GM19328 (cell line): ENCODE results near the gene HOXC5.

ENCODE experiments used
- ATAC-seq: cut with Tn5 transposase; IDR thresholded peaks from one replicate; pipeline ENCODE4 v1.9.1; 2021; ENCODE audit warnings: mild to moderate bottlenecking, moderate library complexity; ENCODE audit not compliant: unreplicated experiment

The HOXC5 gene

DNA sequence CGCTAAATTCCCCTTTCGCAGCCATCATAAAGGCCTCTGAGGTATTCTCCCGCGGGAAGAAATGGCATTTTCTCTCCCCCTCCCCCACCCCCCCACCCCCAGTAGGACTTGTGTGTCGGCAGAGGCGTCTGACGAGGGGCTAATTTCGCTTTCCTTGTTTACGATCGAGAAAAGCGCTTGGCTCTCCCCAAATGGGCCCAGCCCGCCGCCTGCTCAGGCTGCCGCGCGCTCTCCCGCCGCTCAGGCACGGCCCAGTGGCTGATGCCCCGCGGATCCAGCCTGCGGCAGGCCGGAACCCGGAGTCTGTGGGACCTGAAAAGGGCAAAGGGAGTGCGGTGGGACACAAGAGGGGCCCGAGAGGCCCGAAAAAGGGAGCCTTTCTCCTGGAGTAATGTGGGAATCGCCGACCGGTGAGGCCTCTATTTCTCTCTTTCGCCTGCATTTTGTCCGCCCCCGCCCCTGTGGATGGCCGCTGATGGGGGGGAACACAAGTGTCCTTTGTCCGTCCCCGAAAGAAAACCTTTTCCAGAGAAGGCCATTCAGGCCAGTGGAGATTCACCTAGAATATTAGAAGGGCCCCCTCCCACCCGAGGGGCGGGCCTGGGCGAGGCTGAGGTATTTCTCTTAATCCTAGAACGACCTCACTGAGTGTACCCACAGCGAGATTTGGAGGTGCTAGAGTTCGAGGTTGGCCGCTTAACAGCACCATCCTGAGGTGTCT is 13.6 kb upstream of the HOXC5 start:
- no peak for ATAC-seq

DNA sequence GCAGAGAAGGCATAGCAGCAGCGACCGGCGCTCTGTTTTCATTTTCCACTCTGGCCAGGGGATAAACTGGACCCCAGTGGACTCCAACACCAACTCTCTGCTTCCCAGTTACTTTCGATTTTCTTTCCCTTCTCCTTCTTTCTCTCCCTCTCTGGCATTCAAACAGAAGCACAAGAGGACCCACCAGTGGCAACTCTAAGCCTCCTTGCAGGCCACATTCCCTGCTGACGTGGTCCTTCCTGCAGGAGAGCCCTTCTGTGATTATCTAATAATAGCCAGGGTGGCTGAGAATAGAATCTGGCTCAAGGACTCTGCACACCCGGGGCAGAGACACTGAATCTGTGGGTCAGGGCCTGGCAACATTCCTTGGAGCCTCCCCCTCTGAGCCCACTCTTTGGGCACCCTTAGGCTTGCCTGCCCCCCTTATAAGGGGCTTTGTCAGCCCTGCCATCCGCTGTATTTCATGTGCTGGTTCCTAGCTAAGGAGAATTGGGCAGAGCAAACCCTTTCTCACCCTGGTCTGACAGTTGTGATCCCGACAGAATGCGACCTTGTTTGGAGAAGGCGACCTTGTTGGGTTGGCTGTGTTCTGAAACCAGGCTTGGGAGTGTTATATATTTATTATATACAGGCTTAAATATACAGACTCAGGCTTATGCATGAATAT is 12.8 kb upstream of the HOXC5 start:
- no peak for ATAC-seq

DNA sequence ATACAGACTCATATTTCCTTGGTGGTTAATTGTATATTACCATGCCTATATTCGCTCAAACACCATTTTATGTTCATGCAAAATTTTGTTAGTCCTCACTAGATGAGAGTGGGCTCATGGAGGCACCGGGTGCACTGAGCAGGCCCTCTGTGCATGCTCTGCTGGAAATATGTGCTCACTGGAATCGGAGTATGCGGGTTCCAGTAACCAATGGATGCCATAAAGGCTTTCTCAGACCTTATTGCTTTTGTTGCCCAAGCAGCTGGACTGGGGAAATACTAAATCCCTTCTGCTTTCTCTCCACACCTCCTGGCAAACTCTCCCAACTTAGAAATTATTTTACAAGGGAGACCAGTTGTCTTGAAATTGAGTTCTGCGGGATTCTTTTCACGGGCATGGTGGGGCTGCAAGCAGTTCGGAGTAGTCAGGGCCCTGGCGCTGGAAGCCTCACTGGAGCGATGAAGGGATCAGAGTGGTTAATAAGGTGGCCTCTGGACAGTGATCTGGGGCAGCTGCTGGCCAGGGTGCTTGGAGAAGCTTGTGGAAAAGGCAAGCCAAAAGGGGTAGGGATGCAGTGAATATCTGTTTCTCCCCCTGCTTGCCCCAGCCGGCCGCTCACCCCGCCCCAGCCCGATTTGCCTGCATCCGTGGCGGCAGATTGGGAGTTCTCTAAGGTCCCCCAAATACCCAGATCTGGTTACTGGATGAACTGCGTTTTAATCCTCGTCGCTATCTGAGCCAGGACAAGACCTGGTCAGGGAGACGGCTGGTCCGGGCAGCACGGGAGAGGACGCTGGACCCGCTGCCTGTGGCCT is 12.1 kb upstream of the HOXC5 start:
- no peak for ATAC-seq

DNA sequence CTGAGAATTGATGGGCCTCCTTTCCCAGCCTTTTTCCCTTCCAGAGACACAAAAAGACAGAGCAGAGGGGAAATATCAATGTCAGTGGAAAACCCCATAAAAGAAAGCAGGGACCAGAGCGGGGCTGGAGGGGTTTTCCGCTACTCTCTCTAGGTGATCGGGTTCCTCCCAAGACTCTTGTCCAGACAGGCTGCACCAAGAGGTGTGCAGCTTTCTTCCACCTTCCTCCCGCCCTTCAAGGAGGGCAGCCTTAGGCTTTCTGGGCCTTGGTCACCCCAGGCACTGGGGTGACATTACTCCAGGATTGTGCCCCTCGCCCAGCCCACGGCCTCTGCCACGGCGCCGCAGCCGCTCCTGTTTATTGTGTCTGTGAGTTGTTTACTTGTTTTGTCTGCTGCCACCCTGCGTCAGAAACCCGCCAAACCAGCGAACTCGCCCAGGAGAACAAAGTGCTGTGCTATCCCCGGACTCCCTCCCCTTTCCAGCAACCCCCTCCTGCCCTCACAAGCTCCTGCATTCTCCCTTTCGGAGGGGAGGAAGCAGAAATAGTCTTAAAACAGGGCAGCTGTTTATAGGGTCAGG is 11.3 kb upstream of the HOXC5 start:
- ATAC-seq = no peak

DNA sequence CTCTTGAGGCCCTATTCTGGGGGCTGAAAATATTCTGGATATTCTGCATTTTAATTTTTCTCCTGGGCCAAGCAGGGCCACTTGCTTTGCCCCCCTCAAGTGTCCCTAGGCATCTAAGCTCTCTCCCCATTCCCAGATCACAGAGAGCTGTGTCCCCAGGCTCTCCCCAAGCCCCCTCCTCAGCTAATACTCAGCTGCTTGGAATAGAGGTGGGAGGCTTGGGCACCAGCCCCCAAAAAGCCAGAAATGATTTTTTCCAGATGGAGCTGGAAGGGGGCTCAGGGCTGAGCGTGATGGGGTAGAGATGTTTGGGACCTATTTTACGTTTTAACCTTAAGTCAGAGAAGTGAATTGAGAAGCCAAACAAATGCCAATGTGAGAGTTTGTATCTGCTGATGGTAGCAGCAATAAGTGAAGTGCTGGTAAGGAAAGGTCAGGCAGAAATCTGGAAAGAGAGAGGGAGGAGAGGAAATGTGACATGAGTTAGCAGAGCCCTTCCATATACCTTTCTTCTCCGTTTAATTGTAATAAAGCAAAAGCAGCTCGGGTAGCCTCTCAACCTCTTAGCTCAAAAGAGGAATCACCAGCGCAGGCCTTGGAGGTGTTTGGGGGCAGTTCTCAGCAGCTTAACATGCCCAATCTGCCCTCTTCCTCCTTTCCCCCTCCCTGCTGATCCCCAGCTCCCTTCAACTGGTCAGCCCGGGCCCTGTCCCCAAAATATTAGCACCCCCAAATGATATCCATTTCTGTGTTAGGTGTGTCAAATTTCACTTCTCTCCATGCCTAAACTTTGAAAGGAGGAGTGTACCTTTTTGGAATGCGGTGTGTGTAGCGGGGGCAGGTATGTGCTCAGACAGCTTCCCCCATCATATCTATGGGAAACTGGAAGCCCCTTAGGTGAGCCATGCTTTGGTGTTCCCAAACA is 9.6 kb upstream of the HOXC5 start:
- no peak for ATAC-seq

DNA sequence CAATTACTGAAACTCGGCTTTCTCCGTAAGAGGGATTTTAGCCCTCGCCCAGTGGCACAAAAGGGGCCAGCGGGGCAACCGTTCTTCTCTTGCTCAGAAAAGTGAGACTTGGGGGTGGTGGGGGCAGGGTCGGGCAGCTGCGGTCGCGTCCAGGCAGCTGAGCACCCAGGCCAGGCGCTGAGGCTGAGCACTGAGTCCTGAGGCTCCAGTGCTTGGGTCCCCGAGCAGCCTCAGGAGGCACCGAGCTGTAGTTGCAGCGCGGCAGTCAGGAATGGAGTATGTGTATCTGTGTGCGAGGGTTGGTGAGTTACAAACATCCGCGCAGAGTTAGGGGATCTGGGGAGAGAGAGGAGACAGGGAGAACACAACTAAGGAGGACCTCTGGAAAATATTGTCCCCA is 8.7 kb upstream of the HOXC5 start:
- ATAC-seq = no peak

DNA sequence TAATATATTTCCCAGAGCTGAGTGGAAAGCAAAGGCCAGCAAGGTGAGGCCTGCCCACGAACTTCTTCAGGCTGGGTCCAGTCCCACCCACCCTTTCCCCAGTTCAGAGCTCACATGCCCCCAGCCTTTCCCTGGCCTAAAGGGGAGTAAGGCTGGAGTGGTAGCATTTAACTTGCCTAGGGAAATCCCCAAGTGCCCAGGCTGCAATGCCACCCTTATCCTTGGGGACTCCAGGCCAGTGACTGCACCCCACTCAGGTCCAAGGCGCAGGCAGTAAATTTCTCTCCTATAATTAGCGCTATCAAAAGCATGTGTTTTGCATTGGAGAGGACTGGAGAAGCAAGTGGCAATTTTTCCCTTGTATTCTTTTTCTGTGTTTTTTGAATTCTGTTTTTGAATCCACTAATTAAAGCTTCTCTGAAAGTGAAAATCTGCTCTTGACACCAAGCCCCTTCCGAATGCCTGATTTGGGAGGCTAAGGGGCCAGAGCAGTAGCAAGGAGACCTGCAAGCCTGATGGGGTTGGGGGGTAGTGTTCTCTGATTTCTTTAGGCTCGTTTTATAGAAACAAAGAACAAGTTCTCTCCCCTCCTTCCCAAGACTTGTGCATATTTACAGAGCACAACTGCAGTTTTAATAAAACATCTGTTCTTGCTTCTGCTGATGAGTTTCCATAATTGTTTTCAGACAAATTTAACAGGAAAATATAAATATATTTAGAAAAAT is 8.1 kb upstream of the HOXC5 start:
- no peak for ATAC-seq

DNA sequence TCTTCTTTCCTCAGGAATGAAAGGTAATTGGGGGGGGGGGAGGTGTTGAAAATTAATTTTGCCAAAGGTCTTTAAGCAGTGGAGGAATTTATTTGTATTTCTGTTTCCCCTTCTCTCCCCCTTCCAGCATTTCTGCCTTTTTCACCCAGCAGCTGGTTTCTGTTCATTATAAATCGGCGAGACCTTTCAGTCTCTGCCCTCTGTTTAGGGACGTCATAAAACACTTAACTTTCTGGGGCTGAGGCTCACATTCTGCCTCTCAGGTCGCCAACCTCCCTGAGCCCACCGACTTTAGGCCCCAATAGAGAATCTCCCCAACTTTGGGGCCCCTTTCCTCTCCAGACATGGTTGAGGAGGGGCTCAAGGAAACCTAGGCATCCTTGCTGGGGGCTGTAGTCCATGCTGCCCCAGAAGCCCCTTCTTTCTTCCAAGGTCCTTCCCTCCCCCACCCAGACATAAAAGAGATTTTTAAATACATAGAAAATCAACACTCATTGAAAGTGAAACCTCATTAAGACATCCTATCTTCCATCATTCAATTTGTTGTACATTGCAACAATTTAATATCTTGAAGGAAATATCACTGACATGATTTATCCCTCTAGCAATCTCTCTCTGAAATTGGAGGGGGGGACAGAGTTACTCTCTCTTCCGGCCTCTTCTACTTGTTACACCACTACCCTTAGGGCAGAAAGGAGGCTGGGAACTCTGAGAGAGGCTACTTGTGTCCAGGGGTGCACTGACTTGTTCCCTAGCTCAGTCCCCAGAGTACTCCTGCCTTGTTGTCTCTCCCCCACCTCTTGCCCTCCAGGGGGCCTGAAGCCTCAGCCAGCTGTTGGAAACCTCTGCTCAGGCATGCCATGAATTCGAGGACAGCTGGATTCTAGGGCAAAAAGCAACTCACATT is 7.1 kb upstream of the HOXC5 start:
- ATAC-seq = no peak

DNA sequence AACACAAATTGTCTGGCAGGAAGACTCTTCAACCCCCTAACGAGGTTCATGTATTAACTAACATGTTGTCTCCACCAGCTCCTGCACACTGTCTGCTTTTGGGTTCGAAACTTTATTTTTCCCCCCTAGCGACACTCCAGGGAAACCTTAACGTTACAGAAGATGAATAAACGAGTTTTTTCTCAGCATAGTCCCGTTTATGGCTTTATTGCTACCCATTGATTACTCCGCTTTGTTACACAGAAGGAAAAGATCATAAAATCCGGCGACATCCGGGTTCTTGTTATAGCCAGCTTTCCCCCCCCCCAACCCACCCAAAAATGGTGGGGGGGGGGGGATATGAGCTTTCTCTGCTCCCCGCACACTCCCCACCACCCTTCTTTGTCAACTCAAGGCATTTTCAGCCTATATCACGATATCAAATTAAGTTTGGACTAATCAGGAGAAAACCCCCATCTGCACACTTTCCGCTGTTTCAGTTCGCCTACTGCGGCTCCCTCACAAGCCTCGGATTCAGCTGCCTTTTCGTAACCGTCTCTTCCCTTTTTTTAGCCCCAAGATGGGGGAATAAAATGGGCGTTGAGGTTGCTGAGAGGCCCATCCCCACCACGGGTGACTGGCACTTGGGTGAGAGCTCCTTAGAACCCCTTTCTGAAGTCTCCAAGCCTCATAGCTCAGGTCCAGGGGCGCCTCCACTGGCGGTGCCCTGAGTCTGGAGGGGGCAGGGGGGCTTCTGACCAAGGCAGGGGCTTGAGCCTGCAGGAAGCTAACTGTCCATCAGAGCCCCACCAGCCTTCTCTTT is 6.0 kb upstream of the HOXC5 start:
- no peak for ATAC-seq

DNA sequence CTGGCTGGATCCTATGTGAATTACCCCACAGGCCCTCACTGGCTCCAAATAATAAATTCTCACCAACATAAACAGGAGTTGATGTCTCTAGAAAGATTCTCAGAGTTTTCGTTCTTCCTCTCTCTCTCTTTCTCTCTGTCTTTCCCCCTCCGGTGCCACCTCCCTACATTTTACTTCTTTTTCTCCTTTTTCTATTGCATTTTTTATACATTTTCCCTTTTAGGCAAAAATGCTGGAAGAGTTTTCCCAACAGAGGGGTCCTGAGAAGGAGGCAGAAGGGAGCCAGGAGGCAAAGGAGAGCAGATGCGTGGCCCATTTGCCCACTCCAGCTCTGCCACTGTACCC is 5.4 kb upstream of the HOXC5 start:
- no peak for ATAC-seq

DNA sequence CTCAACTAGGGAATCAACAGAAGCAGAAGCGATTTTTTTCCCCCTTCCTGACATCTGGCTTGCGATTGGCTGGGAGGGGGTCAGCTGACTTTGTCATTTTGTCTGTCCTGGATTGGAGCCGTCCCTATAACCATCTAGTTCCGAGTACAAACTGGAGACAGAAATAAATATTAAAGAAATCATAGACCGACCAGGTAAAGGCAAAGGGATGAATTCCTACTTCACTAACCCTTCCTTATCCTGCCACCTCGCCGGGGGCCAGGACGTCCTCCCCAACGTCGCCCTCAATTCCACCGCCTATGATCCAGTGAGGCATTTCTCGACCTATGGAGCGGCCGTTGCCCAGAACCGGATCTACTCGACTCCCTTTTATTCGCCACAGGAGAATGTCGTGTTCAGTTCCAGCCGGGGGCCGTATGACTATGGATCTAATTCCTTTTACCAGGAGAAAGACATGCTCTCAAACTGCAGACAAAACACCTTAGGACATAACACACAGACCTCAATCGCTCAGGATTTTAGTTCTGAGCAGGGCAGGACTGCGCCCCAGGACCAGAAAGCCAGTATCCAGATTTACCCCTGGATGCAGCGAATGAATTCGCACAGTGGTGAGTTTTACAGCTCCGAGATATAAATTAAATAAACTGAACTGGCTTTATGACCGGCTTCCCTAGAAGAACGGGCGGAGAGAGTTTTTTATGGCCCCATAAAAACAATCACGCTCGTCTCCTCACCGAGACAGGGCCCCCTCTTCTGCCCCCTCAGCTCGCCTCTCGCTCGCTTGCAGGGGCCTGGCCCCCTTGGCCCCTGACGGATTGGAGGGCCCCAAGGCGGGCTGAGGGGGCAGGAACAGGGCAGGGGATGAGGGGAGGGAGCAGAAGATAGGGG is 4.3 kb upstream of the HOXC5 start, which contains the start of gene HOXC6:
HOXC6 (plus strand) TSS at position 127 of the 888 bp plus-strand sequence; CDS start at position 209, 82 bp downstream.
- no peak for ATAC-seq

DNA sequence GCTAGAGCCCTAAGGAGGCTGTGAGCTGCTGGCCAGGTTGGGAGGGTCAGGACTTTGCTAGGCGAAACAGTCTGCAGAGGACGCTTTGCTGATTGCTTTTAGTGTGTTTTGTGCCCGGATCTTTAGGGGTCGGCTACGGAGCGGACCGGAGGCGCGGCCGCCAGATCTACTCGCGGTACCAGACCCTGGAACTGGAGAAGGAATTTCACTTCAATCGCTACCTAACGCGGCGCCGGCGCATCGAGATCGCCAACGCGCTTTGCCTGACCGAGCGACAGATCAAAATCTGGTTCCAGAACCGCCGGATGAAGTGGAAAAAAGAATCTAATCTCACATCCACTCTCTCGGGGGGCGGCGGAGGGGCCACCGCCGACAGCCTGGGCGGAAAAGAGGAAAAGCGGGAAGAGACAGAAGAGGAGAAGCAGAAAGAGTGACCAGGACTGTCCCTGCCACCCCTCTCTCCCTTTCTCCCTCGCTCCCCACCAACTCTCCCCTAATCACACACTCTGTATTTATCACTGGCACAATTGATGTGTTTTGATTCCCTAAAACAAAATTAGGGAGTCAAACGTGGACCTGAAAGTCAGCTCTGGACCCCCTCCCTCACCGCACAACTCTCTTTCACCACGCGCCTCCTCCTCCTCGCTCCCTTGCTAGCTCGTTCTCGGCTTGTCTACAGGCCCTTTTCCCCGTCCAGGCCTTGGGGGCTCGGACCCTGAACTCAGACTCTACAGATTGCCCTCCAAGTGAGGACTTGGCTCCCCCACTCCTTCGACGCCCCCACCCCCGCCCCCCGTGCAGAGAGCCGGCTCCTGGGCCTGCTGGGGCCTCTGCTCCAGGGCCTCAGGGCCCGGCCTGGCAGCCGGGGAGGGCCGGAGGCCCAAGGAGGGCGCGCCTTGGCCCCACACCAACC is 3.1 kb upstream of the HOXC5 start:
- ATAC-seq = no peak

DNA sequence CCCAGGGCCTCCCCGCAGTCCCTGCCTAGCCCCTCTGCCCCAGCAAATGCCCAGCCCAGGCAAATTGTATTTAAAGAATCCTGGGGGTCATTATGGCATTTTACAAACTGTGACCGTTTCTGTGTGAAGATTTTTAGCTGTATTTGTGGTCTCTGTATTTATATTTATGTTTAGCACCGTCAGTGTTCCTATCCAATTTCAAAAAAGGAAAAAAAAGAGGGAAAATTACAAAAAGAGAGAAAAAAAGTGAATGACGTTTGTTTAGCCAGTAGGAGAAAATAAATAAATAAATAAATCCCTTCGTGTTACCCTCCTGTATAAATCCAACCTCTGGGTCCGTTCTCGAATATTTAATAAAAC is 2.4 kb upstream of the HOXC5 start:
- ATAC-seq = no peak

DNA sequence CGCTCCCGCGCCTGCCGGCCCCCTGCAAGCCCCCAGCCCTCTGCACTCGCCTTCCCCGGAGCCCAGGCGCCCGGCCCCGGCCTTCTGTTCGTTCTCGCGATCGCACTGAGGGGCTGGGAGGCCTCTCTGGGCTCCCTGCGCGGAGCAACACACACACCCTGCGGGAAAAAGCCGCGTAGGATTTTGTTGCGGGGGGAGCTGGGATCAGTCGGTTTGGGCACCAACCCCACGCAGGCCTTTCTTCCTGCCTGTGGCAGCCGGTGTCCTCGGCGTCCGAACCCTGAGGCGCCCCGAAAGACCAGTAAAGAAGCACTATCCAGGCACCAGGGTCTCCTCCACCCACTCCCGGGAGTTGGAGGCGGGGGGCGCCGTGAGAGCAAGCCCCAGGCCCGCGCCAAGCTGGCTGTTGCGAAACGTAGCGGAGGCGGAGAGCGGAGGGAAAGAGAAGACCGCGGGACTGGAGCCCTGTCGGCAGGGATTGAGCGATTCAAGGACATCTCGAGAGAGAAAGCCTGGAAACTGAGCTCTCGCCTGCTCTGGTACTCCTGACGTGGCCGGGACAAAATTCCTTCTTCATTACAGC is 1.9 kb upstream of the HOXC5 start:
- ATAC-seq = no peak

DNA sequence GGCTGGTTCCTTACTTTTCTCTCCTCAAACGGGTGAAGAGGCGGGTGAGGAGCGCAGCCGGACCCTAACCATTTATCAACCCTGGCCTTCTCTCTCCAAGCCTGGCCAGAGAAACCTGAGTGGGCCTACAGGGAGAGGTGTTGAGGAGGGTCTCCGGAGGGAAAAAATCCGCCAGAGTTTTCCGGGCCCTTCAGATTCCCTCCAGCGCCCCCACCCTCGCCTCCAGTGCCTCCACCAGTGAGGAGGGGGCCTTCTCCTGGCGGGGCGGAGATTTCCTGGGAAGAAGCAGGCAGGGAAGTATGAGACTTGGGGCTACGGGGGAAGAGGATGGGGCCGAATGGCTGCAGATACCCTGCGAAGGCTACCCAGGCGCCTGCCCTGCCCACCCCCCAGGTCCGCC is 1.4 kb upstream of the HOXC5 start:
- ATAC-seq = no peak
